ENCODE data around the gene ODC1.
A peak's percentile ranks its signal among the peaks of the same experiment; 100 is the strongest.

ODC1 gene

DNA sequence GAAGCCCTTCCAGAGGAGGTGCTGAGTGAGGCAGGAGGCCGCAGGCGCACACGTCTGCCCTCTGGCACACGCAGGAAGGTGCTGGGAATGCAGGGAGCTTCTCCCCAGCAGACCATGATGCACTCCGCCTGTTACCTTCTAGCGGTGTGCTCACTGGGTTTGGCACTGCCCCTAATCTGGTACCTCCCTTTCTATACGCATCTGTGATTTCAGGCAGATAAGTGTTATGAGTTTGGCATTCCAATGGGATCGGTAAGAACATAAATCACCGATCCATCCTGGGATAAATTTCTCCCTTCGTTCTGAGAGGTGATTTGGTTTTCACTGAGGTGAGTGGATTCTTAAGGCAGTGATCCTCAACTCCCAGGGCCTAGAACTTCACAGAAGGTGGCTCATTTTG is 34.6 kb downstream of the ODC1 start:
- no peak for DNase-seq

DNA sequence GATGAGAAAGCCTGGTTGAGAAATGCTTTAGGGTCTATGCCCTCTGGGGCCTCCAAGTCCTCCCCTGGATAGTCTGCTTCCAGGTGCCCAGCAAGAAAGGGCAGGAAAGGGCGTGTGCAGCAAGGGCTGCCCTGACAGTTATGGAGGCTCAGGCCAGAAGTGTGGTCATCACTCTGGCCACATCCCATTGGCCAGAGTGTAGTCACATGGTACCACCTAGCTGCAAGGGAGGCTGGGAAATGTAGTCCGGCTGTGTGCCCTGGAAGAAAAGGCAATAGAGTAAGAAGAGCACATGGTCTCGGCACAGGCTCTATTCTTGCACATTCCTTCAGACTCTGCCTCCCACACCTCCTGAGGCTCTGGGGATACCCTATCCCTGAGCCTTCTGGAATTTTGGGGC is 35.7 kb downstream of the ODC1 start:
- DNase-seq: peak; percentile 72

DNA sequence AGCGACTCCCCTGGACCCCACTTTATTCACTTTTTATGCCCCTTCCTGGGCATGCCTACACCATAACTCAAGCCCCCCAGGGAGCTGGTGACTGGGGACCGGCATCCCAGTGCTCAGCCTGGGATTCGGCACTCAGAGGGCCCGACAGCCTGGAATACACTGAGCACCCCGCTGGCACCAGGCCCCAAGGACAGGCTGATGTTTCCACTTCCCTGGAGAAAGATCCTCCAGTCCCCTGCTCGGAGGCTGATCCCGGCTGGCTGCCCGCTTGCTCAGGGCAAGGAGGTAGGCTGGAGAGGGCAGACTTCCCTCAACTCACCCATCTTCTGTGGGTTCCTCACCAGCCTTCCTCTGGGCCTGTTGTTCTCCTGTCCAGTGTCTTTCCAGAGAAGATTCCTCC is 36.6 kb downstream of the ODC1 start:
- DNase-seq: no peak

DNA sequence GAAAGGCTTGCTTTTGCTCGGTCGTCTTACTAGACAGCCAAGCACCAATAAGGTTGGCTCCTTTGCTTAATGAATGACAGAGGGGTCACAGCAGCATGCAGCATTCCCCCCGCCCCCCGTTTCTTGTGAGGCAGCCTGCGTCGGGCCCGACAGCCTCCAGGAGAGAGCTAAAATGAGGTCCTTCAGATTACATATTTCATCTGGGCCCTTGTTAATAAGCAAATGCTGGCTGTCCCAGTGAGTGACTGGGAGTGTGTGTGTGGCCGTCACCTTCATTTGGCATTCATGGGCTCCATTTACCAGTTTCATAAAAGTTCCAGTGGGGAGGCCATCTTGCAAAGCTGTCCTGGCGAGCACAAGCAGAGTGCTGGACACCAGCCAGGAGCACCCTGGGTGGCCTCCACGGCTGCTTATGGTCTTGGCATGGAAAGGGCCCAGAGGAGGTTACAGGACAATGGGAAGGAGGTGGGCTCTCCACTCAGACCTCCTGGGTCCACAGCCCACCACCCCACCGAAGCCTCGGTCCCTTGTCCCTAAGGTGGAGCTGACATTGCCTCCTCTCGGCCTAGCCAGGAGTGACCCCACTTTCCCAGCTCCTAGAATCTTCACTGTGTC is 37.2 kb downstream of the ODC1 start:
- no peak for DNase-seq

DNA sequence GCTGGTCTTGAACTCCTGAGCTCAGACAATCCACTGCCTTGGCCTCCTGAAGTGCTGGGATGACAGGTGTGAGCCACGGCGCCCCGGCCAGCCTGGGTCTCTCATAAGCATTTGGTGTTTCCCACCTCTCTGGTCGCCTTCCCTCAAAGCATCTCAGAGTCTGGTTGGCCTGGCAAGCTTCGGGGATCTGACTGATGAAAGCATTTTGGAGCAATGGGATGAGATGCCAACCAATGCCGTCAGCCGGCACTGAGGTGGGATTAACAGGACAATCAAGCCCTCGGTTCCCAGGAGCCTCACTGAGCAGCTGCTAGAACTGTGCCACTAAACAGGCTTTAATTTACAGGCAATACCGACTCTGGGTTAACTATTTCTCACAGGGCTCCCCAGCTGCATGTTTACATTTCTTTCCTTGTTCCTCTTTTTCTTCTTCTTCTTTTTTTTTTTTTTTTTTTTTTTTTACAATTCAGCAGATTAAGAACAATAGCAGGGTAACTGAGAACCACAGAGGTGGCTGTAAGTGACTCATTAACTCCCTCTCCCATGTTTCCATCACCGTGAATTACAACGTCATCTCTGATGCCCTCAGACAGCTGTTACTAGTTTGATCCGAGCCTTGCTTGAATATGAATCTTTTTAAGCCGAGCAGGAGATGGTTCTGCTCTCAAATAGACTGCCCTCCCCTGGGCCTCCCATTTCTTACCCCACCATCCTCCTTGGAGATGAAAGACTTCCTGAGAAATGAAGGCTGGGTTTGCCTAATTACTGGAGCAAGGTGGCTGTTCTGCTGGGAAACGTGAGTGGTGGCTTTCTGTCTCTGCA is 37.9 kb downstream of the ODC1 start:
- DNase-seq: peak; percentile 44

DNA sequence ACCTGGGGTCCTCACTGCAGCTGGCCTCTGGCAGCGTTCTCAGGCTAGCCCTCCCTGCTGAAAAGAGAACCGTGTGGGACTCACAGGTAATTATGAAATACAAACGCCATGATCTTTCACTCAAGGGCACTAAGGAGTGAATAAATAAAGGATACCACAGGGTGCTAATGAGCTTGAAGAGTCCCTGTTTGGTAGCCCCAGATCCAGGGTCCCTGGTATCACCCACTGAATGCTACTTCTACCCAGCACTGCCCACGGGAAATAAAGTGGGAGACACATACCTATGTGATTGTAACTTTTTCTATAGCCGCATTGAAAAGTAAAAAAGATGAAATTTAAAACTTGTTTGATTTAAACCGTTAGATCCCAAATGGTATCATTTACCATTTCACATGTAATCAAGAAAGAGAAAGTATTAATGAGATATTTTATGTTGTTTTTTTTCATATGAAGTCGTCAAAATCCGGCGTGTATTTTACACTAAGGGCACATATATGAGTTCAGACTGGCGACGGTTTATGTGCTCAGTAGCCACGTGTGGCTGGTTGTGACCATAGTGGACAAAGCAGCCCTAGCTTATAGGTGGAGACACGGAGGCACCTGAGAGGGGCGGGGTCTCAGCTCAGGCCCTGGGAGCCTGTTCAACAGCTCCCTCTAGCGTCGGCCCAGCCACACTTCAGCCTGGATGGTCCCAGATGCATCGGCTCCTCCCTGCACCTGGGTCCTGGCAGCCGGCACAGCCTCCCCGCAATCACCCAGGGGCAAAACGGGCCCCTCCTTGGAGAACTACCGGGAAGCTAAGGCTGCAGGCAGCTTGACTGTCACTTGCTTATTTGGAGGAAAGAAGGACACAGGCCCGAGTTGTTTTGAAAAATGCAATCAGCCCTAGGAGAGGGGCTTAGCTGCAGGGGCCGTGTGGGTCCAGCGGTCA is 39.2 kb downstream of the ODC1 start:
- peak; percentile 78 for DNase-seq

DNA sequence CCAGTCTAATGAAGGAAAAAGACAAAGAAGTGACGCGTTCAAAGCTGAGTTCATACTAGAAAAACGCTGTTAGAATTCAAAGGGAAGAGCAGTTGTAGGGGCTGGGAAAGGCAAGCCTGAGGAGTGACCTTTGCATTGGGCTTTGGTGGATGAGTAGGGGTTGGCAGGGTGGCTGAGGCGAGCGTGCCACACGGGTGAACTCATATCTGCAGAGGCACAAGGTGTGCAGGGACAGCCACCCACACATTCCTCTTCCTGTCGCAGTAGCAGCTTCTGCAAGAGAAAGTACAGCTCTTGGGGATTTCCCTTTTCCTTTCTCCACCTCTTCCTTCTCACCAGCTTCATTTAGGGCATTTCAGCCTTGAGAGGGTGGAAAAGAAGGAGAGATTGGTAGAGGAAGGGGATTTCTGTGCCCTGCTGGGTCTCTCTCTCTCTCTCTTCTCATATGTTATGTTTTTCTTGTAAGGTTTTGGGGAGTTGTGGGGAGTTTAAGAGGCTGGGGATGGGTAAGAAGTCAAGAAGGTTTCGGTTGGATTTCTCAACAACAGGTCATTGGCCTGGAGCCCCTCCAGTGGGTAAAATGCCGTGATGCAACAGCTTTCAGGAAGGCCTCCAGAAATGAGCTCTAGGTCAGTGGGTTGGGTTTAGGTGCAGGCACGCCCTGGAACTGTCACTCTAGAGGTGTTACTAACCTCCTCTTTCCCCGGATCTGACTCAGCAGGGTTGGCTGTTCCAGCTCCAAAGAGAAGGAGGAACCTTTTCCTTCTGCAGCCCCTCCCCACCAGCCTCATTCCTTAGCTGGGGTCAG is 40.1 kb downstream of the ODC1 start:
- DNase-seq: peak; percentile 64

DNA sequence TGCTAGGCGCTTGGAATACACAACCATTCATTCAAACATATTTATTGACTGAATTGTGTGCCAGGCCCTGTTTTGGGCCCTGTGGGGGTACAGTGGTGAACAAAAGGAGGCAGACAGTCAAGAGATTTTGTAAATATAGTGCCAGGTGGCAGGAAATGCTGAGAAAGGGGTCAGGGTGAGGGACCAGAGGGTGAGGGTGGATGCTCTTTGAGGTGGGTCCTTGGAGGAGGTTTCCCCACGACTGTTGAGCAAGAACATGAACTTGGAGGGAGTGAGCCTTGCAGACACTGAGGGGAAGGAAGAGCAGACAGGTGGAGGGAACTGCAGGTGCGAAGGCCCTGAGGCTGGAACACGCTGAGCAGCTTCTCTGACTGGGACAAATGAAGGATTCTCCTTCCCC is 40.7 kb downstream of the ODC1 start:
- DNase-seq: no peak

DNA sequence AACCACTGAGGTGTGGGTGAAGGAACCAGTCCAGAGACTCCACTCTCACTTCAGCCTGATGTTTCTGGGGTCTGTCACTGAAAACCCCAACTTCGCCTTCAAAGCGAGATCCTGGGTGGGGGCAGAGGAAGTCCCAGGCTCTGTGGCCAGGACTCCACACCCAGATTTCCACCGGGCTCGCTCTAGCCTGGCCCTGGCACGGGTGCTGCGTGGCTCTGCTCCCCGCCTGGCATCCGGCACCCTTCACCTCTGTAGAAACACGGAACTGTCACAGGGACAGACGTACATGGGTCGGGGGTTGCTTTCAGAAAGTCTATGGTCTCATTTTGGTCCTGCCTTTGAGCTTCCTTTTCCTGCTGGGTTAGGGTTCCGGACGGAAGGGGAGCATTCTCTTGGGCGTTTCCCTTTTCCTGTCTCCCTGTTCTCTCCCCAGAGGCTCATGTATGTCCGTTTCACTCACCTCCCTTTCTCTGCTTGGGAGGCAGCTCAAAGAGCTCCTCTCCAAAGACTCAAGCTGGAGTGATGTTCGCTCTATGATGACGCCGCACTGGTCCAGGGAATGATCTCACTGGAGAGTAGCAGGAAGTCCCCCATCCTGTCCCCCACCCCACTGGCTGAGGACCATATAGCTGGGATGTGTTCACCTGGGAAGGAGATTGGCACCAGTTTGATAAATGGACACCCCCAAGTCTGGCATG is 41.5 kb downstream of the ODC1 start:
- DNase-seq: no peak

DNA sequence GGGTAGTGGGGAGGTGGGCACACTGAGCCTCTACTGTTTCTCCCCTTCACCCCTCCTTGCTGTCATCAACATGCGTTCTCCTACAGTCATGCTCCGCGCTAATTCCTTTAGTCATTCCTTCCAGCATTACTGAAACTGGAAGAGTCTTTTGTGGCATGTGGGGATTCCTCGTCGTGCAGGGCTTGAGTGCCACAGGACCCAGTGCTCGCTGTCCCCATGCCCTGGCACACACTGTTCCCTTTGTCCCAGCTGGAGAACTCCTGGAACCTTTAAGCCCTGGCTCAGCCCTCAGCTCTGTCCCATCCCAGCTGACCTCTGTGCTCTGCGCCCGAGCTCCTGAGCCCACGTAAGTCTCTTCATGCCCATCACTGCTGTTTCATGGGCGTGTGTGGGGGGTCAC is 42.1 kb downstream of the ODC1 start:
- DNase-seq: no peak

DNA sequence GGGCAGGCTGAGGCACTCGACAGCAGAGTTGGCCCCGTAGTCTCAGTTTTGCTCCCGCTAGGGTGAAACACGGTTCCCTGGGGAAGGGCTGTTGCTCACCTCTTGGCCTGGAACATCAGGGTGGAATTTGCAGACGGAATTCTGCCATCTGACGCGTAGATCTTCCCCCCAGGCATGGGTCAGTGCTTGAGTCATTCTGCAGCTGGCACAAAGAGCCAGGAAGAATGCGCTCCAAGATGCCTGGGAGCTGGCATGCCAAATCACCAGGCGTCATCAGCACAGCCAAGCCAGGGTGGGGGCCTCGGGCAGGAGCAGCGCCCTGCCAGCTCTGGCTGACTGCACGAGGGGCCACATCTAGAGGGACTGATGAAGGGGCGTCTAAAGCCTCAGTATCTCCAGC is 42.7 kb downstream of the ODC1 start:
- no peak for DNase-seq

DNA sequence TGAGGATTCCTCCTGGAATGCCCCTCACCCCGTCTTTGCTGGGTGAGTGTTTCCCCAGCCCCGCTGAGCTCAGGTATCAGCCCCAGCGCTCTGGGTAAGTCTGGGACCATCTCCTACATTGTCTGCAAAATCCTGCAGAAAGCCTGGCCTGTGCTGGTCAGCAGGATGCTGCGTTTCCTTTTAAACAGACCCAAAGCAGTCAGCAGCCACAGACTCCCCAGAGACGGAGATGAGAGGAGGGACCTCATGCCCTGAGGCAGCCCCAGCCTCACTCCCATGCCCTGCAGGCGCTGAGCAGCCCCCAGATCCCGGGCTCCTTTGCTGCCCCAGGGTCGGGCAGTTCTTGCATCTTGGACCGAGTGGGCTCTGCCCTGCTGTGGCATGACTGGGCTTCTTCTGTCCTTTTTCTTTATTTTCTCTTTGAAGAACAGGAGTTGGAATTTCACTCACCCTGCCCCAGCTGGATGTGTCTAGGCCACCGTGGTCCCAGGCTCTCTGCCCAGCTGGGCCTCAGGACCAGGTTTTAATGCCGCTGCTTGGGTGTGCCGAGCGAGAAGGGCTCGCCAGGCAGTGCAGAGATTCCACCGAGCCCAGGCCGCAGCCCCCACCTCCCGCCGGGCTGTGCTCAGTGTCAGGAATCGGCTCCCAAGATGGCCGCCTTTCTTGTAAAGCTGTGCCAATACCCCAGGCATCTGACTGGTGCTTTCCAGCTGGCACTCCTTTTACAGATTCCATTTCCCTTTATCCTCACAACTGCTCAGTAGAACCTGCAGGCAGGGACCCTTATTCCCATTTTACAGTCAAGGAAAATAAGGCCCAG is 43.6 kb downstream of the ODC1 start:
- no peak for DNase-seq

DNA sequence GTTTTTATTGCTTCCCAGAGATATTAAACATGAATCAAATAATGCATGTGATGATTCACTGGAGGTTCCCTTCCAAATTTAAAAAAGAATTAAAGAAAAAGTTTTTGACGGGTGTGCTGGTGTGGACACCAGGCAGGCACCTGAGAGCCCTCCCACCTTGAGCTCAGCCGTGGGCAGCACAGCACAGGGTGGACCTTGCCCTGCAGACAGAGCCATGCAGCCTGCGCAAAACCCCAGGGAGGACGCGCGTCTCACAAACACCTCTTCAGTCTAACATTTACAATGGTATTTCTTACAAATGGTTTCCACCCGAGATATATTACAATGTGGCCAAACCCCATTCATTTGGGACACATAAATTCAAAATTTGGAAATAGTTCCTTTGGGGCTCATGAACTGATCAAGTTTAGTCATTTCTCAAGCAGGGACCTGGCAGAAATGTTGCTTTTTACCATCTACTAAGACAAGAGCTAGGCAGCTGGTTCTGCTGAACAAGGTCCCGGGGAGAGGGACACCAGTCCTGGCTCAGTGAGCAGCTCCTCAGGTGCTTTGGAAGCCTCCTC is 45.4 kb downstream of the ODC1 start:
- DNase-seq: no peak

DNA sequence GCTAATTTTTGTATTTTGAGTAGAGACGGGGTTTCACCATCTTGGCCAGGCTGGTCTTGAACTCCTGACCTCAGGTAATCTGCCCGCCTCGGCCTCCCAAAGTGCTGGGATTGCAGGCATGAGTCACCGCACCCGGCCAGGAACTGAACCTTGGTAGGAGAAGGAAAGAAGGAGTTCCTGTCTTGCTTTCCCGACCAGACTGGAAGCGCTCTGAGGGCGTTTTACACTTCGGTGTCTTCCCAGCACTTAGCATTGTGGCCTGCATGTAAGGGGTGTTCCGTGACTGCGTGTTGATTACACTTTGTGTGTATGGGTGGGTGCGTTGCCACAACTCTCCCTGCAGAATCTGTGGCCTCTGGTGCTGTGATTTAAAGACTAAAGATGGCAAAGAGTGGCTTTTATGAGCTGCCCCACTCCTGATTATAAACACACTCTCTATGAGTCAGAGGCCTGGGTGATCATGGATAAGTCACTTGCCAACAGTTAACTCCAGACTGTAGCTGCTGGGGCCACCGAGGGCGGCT is 46.0 kb downstream of the ODC1 start:
- DNase-seq: peak; percentile 35

DNA sequence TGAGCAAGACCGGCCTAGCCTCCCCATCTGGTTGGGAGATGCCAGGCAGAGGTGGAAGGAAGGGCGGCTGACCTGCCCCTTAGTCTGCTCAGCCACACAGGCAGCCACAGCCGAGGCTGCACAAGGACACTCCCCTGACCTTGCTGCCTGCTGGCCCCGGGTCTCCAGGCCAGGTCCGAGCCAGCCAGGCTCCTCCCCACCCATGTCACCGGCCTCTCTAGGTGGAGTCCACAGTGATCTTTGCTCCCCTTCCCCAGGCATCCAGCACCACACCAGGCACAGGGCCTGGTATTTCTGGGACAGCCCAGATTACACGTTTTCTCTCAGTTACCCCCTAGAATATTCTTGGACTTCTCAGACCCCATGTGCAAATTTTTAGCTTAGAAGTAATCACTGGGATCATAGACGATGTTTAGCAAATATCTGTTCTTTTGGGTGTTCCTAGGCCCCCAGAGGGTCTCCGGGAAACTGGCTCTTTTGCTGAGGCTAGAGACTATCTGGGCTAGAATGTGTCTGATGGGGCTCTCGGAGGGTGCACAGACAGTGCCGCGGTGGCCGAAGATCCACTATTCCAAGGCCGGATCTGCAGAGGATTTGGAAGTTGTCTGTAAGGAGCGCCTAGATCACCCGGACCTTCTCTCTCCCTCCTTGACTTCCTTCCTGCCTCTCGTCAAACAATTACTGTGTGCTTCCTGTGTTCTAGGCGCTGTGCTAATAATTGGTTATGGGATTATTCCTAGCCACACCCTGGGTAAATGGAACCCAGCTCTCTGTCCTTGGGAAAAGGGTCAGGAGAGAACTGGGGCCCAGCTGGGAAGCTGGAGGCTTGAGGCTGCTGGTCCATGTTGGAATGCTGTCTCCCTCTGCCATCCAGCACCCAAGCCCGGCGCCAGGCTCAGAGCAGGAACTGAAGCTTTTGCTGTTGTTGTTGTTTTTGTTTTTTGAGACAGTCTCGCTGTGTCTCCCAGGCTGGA is 46.9 kb downstream of the ODC1 start:
- no peak for DNase-seq

DNA sequence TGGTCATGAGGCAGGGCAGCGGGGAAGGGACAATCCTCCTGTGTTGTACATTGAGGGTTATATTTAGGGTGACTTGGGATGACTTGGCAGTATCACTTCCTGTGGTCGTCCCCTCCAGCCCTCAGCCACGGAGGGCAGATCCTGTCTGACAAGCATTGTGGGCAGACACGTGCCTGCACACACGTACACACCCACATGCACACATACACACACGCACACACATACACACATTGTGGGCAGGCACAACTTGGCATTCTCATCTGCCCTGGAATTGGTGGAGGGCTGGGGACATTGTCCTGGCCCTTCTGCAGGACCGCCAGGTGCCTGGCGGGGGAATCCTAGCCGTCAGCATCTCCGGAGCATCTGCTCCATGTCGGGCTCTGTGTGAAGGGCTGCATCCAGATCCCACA is 47.6 kb downstream of the ODC1 start:
- peak; percentile 77 for DNase-seq

DNA sequence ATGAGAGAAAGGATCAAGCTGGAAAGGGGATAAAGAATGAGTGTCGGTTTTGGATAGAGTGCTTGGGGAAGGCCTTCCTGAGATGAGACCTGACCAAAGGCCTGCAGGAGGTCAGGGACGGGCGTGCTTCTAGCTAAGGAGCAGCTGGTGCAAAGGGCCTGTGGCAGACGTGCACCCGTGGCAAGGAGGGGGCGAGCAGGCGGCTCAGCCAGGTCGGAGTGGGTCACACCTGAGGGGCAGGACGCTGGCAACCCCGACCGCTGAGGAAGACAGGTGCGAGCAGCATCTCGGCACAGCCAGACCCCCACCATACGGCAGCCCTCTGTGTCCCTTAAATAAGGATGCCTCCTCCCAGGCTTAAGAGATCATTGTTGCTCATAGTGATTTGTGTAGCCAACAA is 48.1 kb downstream of the ODC1 start:
- no peak for DNase-seq

DNA sequence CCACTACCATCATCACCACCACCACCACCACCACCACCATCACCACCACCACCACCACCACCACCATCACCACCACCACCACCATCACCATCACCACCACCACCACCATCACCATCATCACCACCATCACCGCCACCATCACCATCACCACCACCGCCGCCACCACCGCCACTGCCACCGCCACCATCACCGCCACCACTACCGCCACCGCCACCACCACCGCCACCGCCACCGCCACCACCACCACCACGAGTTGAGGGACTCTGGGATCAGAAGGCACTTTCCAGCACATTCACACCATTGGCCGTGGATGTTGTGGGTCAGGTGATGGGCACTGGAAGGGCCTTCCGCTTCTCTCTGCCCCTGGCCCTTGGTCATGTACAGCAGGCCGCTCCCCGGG is 48.8 kb downstream of the ODC1 start:
- no peak for DNase-seq

DNA sequence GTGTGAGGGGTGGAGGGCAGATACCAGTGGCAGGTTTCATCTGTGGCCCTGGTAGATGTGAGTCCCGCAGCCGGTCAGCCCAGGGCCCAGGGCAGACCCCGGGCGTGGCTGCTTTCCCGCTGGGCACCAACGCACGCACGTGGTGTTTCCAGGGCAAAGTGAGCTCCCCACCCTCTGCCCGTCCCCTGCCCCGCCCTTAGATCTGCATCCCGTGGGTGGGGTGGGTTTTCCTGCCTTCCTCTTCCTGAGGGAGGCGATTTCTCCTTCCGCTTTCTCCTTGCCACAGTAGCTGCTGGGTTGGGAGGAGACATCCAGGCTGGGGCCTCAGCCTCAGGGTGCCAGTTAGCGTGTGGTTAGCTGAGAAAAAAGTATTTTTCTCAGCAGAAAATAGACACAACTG is 49.6 kb downstream of the ODC1 start:
- peak; percentile 12 for DNase-seq
